OCI-LY3 (cell line): ENCODE measurements around the gene NLGN1.

Experiments
- EZH2phosphoT487 ChIP-seq: fragments of 200-600 bp; shearing (Covaris generic); IDR thresholded peaks from 2 replicates; pipeline ENCODE4 v1.6.1; 2018; ENCODE audit warnings: antibody characterized with exemption, mixed run types, low read depth
- TF ChIP-seq, protein P1 (sequence below): fragments of 200-600, 300-600 bp; sonication (generic); IDR thresholded peaks from 2 replicates; pipeline ENCODE4 v1.5.1; 2014; ENCODE audit warnings: antibody characterized with exemption, low read length, low read depth

DNA sequence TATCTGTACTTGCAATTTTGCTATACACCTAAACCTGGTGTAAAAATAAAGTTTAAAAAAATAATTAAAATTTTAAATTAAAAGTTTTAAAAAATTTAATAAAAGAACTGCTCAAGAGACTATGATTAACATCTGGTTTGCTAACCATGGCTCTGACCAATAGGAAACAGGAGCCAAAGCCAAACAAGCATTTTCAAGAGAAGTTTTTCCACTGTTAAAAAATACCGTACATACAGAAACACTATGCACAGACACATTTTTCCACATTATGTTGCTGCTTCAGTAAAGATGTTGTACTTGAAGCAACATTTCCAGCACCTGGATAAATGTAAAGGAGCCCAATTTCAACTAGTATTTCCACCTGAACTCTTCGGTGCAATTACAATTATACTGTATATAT is 917.7 kb downstream of the NLGN1 start:
- TF ChIP-seq, protein P1, sequence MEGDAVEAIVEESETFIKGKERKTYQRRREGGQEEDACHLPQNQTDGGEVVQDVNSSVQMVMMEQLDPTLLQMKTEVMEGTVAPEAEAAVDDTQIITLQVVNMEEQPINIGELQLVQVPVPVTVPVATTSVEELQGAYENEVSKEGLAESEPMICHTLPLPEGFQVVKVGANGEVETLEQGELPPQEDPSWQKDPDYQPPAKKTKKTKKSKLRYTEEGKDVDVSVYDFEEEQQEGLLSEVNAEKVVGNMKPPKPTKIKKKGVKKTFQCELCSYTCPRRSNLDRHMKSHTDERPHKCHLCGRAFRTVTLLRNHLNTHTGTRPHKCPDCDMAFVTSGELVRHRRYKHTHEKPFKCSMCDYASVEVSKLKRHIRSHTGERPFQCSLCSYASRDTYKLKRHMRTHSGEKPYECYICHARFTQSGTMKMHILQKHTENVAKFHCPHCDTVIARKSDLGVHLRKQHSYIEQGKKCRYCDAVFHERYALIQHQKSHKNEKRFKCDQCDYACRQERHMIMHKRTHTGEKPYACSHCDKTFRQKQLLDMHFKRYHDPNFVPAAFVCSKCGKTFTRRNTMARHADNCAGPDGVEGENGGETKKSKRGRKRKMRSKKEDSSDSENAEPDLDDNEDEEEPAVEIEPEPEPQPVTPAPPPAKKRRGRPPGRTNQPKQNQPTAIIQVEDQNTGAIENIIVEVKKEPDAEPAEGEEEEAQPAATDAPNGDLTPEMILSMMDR = no peak
- TF ChIP-seq EZH2phosphoT487 = no peak
